Head of caudate nucleus (tissue), 42 donors: ENCODE measurements around the gene LRRC8B.
"Not testable (repeated sequence)": the region's sequence is repeated elsewhere in the genome, so short reads cannot be mapped to it uniquely, and the experiment has no call there.

Source experiments
- DNase-seq, 42 donors: peaks; one replicate each; pipeline versions ENCODE4 v3.0.0 to v3.0.0-alpha.2; 2020 to 2021; ENCODE audit warnings: mixed read lengths in 7 of 42
- intact Hi-C: fragments of 100-400 bp; cut with DNase I; formaldehyde crosslinking; loops from one replicate; pipeline ENCODE4 v1.15.0; 2022

Gene LRRC8B

GRCh38 chr1:89567797-89568196 lies 43.2 kb downstream of the LRRC8B start:
- DNase-seq = no peak
- intact Hi-C loops = no loop called here

- no peak for DNase-seq
- intact Hi-C loops = no loop called here
Measured at GRCh38 chr1:89573410-89573809, 48.8 kb downstream of the LRRC8B start.

DNA sequence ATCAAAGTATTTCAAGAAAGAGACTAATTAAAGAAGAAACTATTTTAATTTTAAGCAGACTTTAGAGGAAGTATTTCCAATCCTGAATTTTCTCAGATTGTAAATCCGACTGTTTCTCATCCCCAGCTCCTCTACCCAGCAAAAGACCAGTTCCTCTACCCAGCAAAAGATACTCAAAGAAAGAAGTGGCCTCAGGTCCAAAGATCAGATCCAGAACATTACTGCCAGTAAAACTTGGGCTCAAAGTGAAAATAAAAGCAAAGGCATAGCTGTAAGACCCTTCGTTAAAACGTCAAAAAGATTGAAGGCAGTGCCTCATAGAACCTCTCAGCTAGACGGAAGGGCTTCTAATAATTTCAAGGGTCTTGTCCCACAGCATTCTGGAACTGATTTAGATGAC lies 50.0 kb downstream of the LRRC8B start:
- no peak for DNase-seq
- intact Hi-C loops = no loop called here

DNA sequence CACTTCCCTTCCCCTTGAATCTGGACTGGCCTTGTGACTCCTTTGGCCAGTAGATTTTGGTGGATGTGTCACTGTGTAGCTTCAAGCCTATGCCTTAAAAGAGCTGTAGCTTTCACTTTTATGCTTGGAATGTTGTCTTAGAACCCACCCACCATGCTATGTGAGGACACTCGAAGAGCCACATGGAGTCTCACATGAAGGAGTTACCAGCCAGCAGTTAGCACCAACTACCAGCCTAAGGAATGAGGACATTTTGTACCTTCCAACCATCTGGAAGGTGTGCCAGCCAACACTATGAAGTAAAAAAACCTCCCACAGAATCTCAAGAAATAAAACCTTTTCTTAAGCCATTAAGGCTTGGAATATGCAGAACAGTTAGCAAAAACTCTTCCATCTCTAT lies 50.6 kb downstream of the LRRC8B start:
- intact Hi-C loops = no loop called here
- no peak for DNase-seq

- no peak for DNase-seq
- intact Hi-C loops = no loop called here
Measured at GRCh38 chr1:89576013-89576412, 51.4 kb downstream of the LRRC8B start.

- intact Hi-C loops = no loop called here
- no peak for DNase-seq
Measured at GRCh38 chr1:89578151-89578550, 53.5 kb downstream of the LRRC8B start.

DNA sequence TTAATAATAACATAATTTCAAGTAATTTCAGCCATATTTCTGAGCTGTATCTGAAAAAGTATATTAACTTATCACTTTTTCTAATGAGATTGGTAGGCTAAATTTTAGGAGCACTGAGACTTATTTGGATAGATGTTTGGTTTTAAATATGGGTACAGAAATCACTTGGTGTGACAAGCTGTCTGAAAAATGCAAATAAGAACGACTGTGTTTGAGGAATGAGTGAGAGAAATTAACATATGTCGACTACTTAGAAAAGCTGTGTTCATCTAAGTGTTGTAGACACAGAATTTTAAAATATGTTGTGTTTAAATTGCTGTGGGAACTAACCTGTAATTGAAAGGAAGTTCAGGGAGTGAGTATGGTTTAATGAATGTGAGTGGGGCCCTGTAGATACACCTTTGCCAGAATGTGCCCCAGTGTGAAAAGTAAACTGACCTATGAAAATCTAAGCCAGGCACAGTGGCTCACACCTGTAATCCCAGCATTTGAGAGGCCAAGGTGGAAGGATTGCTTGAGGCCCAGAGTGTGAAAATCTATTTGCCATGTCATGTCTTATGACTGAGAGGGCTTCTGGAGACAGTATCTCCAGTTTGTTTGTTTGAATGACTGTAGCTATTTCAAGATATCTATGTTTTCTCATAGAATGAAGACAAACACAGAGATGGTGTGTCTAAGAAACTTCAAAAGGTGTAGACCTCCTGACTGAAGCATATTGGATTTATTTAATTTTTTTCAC lies 54.5 kb downstream of the LRRC8B start:
- DNase-seq = no peak
- intact Hi-C loops = no loop called here

- intact Hi-C loops = no loop called here
- DNase-seq = no peak
Measured at GRCh38 chr1:89580036-89580435, 55.4 kb downstream of the LRRC8B start.

DNA sequence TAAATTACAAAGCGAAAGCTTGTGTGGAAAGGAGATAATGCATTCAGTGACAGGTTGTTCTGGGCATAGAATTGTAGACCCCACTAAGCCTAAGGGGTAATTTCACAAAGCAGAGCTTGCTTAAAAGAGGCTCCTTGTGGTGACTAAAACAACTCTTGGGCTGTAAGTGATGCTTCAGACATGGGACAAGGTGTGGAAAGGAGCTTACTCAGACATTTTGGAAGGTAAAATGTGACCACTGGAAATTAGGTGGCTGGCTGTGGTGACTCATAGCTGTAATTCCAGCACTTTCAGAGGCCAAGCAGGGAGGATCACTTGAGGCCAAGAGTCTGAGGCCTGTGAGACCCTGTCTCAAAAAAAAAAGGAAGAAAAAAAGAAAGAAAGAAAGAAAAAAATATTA lies 57.2 kb downstream of the LRRC8B start:
- intact Hi-C loops = no loop called here
- DNase-seq = no peak

- intact Hi-C loops = no loop called here
- DNase-seq = no peak
Measured at GRCh38 chr1:89582571-89582970, 57.9 kb downstream of the LRRC8B start.

DNA sequence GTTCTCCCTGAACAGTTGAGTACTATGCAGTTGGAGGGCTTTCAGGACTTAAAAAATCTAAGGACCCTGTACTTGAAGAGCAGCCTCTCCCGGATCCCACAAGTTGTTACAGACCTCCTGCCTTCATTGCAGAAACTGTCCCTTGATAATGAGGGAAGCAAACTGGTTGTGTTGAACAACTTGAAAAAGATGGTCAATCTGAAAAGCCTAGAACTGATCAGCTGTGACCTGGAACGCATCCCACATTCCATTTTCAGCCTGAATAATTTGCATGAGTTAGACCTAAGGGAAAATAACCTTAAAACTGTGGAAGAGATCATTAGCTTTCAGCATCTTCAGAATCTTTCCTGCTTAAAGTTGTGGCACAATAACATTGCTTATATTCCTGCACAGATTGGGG lies 59.6 kb downstream of the LRRC8B start:
- intact Hi-C loops = no loop called here
- DNase-seq = no peak

DNA sequence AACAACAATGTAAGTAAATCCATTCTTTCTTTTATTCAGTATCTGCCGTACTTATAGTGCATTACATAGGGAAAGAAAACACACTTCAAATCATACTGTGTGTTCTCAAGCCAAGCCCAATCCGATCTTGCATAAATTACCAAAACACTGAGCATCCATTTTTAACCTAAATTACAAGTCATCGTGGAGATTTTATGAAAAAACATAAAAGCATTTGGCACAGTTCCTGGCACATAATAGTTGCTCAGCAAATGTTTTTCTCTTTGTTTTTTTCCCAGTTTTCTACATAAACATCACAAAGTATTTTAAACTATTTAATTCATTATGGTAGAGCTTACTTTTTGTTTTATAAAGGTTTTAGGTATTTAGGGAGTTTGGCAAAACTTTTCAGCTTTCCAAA lies 60.2 kb downstream of the LRRC8B start:
- intact Hi-C loops = no loop called here
- no peak for DNase-seq

- intact Hi-C loops = no loop called here
- no peak for DNase-seq
Measured at GRCh38 chr1:89587729-89588161, 63.1 kb downstream of the LRRC8B start.

DNA sequence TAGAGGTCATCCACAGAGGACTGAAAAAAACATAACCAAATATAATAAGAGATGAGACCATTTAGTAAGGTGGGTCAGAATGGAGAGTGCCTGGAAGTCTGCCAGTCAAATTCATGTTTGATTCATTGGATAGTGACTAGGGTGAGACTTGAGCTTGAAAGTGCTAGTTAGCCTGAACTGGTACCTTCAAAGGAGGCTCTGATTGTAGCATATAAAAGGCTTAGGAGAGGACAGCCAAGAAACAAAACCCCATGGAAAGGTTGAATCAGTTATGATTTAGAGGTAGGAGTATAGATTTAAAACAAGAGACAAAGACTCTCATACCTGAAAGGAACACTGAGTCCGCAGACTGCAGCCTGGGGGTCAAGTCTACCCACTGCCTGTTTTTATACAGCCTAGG lies 63.9 kb downstream of the LRRC8B start:
- DNase-seq = no peak
- intact Hi-C loops = no loop called here

- intact Hi-C loops = no loop called here
- no peak for DNase-seq
Measured at GRCh38 chr1:89589515-89589914, 64.9 kb downstream of the LRRC8B start.

GRCh38 chr1:89590341-89591080 lies 65.9 kb downstream of the LRRC8B start:
- DNase-seq = no peak
- intact Hi-C loops = loop anchor here (10.0 kb wide), 1 partner anchor 66 kb away; the partner anchor contains the start of gene LRRC8B

GRCh38 chr1:89592861-89593302 lies 68.3 kb downstream of the LRRC8B start:
- DNase-seq = not testable (repeated sequence)
- intact Hi-C loops = loop anchor here (10.0 kb wide), 1 partner anchor 68 kb away; the partner anchor contains the start of gene LRRC8B

DNA sequence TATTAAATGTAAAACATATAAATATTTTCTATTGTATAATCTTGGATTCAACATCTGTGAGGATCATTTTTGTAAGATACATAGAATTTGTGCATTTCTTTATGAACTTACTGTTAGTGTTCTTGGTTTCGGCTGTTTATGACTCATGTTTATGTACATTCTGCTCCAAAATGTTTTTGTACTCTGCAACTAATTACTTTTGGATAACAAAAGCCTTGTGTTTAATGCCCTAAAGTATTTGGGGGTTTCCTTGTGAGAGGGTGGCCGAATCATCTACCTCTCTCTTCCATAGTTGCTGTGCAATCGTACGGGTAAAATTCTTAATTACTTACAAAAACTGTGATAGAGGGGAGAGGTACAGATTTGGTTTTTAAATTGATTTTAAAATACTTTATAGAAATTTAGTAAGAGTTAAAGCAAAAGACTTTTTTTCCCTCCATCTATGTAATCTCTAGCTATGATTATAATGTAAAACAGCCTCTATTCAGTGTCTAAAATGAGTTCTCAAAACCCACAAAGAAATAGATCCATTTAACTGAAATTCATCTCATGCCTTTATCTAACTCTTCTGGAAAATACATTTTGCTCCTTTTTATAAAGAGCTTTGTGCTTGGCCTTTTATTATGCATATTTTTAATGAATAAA lies 69.6 kb downstream of the LRRC8B start:
- intact Hi-C loops = loop anchor here (10.0 kb wide), 1 partner anchor 69 kb away; the partner anchor contains the start of gene LRRC8B

DNA sequence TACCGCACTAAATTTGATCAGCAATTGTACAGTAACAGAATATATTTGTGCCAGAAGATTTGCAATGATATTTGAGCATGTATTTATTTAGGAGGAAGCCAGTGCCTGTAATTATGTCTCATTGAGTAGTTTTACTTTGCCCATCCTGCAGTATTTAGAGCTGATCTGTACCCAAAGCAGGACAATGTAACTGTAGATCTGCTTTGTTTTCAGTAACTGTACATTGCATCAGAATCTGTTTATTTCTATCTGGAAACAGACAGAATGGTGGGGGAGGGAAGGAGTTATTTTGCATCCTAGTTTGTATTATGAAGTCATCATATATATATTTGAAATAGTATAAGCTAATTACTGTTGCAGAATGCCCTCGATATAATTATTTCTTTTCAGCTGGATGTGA lies 72.1 kb downstream of the LRRC8B start:
- intact Hi-C loops = loop anchor here (5.0 to 10.0 kb wide), 2 partner anchors 72 to 114 kb away; partner anchors contain the start of gene LRRC8B

More for the DNA sequence above, 69.6 kb downstream of the LRRC8B start:
- no peak for DNase-seq

More for the DNA sequence above, 72.1 kb downstream of the LRRC8B start:
- no peak for DNase-seq
